ENCODE results near the gene CCDC169. TPM values are rescaled to one million over a fixed set of nuclear protein-coding genes. Genes with fewer than 3 reads are reported as not detected.

Gene CCDC169
- total and polyA plus RNA-seq, 2 donors (not counting 3 experiments of a cell fraction or from before 2014, with no cell fraction given): 1.2 to 2.5 TPM

DNA sequence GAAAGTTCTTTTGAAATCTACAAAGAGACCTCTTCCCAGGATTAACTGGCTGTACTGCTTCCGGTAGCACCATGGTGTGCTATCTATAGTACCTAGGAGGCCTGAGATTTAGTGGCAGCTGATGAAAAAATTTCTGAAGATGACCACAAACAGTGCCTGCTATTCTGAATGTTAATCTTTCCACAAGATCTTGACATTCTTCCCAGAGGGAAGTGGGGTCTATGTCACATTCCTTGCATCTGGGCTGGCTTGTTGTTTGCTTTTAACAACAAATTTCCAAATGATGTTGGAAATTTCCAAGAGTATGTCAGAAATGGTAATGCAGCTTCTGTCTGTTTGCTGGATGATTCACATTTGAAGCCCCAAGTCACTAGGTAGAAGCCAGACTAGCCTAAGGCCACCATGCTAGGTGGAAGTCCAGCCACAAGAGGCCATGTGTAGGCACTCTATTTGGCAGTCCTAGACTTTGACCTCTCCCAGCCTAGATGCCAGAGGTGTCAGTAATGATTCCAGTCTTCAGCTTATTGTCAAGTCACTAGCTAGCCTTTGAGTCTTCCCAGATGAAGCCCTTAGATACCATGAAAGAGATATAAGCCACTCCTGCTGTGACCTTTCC is 26.4 kb upstream of the CCDC169 start:
- Histone ChIP-seq H2AFZ (ENCODE audit: low read depth, low read length) (no peak overlapping the region), H3K27ac (ENCODE audit: insufficient read depth, low read depth, low read length) (no peak overlapping the region), H3K9me1 (replicated peaks; ENCODE audit: control insufficient read depth, extremely low read depth, insufficient read depth, low read length) (no peaks in the 10 kb centered on the region), H3K79me2 (ENCODE audit: control insufficient read depth, insufficient read depth, low read length) (peaks cover 4% of the 10 kb centered on the region), H3K4me2 (ENCODE audit: insufficient read depth, low read length) (no peak overlapping the region), H3K36me3 (ENCODE audit: control insufficient read depth in 2 of 2, extremely low read depth in 1 of 2, insufficient read depth in 2 of 2, low read length in 2 of 2) (peaks cover 13 to 16% of the 10 kb centered on the region in 2 experiments), H3K9me3 (replicated peaks; ENCODE audit: control insufficient read depth, insufficient read depth, low read length) (no peaks in the 10 kb centered on the region), H3K4me3 (replicated peaks in 1 of 3; ENCODE audit: insufficient read depth in 1 of 3, low read depth in 1 of 3, low read length in 3 of 3) (no peak overlapping the region), H3K4me1 (ENCODE audit: control insufficient read depth, extremely low read depth, insufficient read depth, low read length) (no peaks in the 10 kb centered on the region), H3K9ac (replicated peaks; ENCODE audit: extremely low read depth, insufficient read depth, low read length) (no peak overlapping the region), H4K20me1 (replicated peaks; ENCODE audit: control insufficient read depth, extremely low read depth, insufficient read depth, low read length) (peaks cover 2% of the 10 kb centered on the region), H3K27me3 (ENCODE audit: control insufficient read depth in 2 of 2, insufficient read depth in 2 of 2, low read length in 2 of 2) (no peaks in the 10 kb centered on the region)
- TF ChIP-seq MYC (IDR thresholded peaks at IDR 0.05; ENCODE audit: low read depth, low read length): no peak
- TF ChIP-seq, protein P1, sequence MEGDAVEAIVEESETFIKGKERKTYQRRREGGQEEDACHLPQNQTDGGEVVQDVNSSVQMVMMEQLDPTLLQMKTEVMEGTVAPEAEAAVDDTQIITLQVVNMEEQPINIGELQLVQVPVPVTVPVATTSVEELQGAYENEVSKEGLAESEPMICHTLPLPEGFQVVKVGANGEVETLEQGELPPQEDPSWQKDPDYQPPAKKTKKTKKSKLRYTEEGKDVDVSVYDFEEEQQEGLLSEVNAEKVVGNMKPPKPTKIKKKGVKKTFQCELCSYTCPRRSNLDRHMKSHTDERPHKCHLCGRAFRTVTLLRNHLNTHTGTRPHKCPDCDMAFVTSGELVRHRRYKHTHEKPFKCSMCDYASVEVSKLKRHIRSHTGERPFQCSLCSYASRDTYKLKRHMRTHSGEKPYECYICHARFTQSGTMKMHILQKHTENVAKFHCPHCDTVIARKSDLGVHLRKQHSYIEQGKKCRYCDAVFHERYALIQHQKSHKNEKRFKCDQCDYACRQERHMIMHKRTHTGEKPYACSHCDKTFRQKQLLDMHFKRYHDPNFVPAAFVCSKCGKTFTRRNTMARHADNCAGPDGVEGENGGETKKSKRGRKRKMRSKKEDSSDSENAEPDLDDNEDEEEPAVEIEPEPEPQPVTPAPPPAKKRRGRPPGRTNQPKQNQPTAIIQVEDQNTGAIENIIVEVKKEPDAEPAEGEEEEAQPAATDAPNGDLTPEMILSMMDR (IDR thresholded peaks at IDR 0.05; ENCODE audit: extremely low read depth in 1 of 2, insufficient read depth in 1 of 2, low read depth in 1 of 2, low read length in 2 of 2): no peak
- POLR2A ChIA-PET: no interaction called here
- CTCF ChIA-PET: interaction anchor here (1.1 to 1.5 kb wide), 4 partner anchors 12 to 23 kb away, joined by 3 to 4 read pairs (median 4); no protein-coding TSS in a partner anchor
- no TSS peak for BruUV-seq (replicated peaks)
- intact Hi-C loops (cut with micrococcal nuclease) (no loop called here), dilution Hi-C loops (cut with MboI; ENCODE audit: extremely low pct_ligation_motif_present, low sequenced_read_pairs) (no loop called here)
- FAIRE-seq (no peak), DNase-seq (ENCODE audit: low read depth, low spot score) (no peak)

DNA sequence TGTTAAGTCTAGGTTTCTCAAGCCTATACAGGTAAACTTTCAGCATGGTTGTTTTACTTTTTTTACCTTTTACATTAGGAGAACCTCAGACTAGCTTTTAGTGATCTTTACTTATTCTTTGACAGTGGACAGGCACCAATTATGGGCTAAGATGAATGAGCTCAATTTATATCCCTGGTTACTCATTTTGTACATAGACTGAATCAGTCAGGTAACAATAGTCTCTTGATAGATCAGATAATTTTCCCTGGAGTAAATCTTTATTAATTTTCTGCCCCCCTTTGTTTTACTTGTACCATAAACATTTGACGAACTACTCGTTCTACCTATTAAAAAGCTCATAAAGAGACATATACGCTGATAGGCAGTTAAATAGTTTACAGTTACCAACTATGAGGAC is 25.8 kb upstream of the CCDC169 start:
- POLR2A ChIA-PET: no interaction called here
- intact Hi-C loops (cut with micrococcal nuclease): no loop called here
- TF ChIP-seq POLR2A (IDR thresholded peaks at IDR 0.05; ENCODE audit: low read depth, low read length) (no peak), POLR2AphosphoS5 (IDR thresholded peaks at IDR 0.05; ENCODE audit: insufficient read depth, low read depth, low read length) (no peak), EZH2 (IDR thresholded peaks at IDR 0.05; ENCODE audit: borderline replicate concordance, low read depth, low read length, severe bottlenecking) (no peak), MYC (IDR thresholded peaks at IDR 0.05; ENCODE audit: low read depth, low read length) (no peak), JUN (IDR thresholded peaks at IDR 0.05; ENCODE audit: borderline replicate concordance, insufficient read depth, insufficient read length, low read depth) (no peak), GATA2 (IDR thresholded peaks at IDR 0.05; ENCODE audit: insufficient read depth, insufficient read length, low read depth, low read length) (no peak), FOS (IDR thresholded peaks at IDR 0.05; ENCODE audit: borderline replicate concordance, insufficient read depth, low read length) (no peak)
- TF ChIP-seq, protein P1 (IDR thresholded peaks at IDR 0.05; ENCODE audit: extremely low read depth in 1 of 2, insufficient read depth in 1 of 2, low read depth in 1 of 2, low read length in 2 of 2): no peak
- TF ChIP-seq, protein P2, sequence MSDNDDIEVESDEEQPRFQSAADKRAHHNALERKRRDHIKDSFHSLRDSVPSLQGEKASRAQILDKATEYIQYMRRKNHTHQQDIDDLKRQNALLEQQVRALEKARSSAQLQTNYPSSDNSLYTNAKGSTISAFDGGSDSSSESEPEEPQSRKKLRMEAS (IDR thresholded peaks at IDR 0.05; ENCODE audit: insufficient read depth, insufficient read length): no peak
- no TSS peak for BruUV-seq (replicated peaks)
- Histone ChIP-seq H3K9me3 (replicated peaks; ENCODE audit: control insufficient read depth, insufficient read depth, low read length) (no peaks in the 10 kb centered on the region), H3K9ac (replicated peaks; ENCODE audit: extremely low read depth, insufficient read depth, low read length) (no peak overlapping the region), H3K27ac (ENCODE audit: insufficient read depth, low read depth, low read length) (no peak overlapping the region), H3K9me1 (replicated peaks; ENCODE audit: control insufficient read depth, extremely low read depth, insufficient read depth, low read length) (no peaks in the 10 kb centered on the region), H4K20me1 (replicated peaks; ENCODE audit: control insufficient read depth, extremely low read depth, insufficient read depth, low read length) (peaks cover 2% of the 10 kb centered on the region), H3K4me3 (replicated peaks in 1 of 3; ENCODE audit: insufficient read depth in 1 of 3, low read depth in 1 of 3, low read length in 3 of 3) (no peak overlapping the region), H3K27me3 (ENCODE audit: control insufficient read depth in 2 of 2, insufficient read depth in 2 of 2, low read length in 2 of 2) (no peaks in the 10 kb centered on the region), H3K4me1 (ENCODE audit: control insufficient read depth, extremely low read depth, insufficient read depth, low read length) (no peaks in the 10 kb centered on the region), H3K4me2 (ENCODE audit: insufficient read depth, low read length) (no peak overlapping the region), H3K36me3 (ENCODE audit: control insufficient read depth in 2 of 2, extremely low read depth in 1 of 2, insufficient read depth in 2 of 2, low read length in 2 of 2) (peaks cover 13 to 16% of the 10 kb centered on the region in 2 experiments), H3K79me2 (ENCODE audit: control insufficient read depth, insufficient read depth, low read length) (peaks cover 2% of the 10 kb centered on the region), H2AFZ (ENCODE audit: low read depth, low read length) (no peak overlapping the region)
- DNase-seq (ENCODE audit: low read depth, low spot score) (no peak), FAIRE-seq (no peak)
- CTCF ChIA-PET: interaction anchor here (1.1 to 1.5 kb wide), 4 partner anchors 11 to 24 kb away, joined by 3 to 4 read pairs (median 4); no protein-coding TSS in a partner anchor
- dilution Hi-C loops (cut with MboI; ENCODE audit: extremely low pct_ligation_motif_present, low sequenced_read_pairs): no loop called here
